ENCODE data around the gene STAT5A. TPM values are rescaled to one million over a fixed set of nuclear protein-coding genes. Genes with fewer than 3 reads are reported as not detected.
A peak's percentile ranks its signal among the peaks of the same experiment; 100 is the strongest.
"Not testable (repeated sequence)": the region's sequence is repeated elsewhere in the genome, so short reads cannot be mapped to it uniquely, and the experiment has no call there.

STAT5A gene
- total RNA-seq, 2 experiments from 2014 or later = 125 to 131 TPM

DNA sequence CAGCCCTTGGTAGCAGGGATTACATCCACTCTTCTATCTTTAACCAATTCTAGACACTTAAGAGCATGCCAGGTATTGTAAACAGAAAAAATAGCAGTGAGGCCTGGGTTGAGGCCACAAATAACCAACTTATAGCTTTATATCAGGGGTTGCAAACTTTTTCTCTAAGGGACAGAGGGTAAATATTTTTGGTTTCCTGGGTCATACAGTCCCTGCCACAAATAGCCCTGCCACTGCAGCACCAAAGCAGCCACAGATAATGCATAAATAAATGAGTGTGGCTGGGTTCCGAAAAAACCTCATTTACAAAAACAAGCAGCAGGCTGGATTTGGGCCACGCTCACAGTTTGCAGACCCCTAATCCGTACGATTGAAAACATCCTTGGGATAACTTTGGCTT is 53.3 kb downstream of the STAT5A start:
- ATAC-seq (ENCODE audit: low read depth) (no peak), DNase-seq (no peak)
- Mint-ChIP-seq H3K4me1 (peaks cover 51% of the 10 kb centered on the region), H3K27me3 (no peaks in the 10 kb centered on the region), H3K9me3 (no peaks in the 10 kb centered on the region), H3K36me3 (peaks cover 56% of the 10 kb centered on the region), H3K27ac (peak overlapping the region; percentile 69), H3K4me3 (peak overlapping the region; percentile 33)
- POLR2A ChIA-PET = interaction anchor here (0.6 to 2.1 kb wide), 2 partner anchors 8 to 47 kb away, joined by 4 to 14 read pairs; partner anchors contain the start of gene STAT3

DNA sequence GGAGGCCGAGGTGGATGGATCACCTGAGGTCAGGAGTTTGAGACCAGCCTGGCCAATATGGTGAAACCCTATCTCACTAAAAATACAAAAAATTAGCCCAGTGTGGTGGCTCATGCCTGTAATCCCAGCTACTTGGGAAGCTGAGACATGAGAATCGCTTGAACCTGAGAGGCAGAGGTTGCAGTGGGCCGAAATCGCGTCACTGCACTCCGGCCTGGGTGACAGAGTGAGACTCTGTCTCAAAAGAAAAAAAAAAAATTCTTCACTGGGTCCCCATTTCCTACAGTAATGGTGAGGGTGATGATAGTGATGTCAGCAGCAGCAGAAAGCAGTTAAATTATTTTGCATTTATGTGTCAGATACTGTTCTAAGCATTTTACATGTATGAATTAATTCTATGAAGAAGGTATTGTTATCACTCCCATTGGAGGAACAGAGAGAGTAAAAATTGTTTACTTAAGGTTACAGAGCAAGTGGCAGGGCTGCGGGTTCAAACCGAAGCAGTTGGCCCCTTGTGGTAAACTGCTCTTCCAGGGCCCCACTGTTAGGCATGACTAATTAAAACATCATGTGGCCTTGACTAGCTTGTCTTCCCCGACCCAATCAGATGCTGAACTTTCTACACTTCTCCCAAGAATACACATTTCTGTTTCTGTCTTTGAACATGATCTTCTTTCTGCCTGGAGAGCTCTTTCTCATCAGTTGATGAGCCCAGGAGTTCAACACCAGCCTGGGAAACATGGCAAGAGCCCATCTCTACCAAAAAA is 54.1 kb downstream of the STAT5A start:
- ATAC-seq (ENCODE audit: low read depth) (peak; percentile 61), DNase-seq (no peak)
- H3K4me3 Mint-ChIP-seq = peak overlapping the region; percentile 56
- H3K27me3 Mint-ChIP-seq = no peaks in the 10 kb centered on the region
- no peaks in the 10 kb centered on the region for H3K9me3 Mint-ChIP-seq
- peak overlapping the region; percentile 85 for H3K27ac Mint-ChIP-seq
- peaks cover 48% of the 10 kb centered on the region for H3K4me1 Mint-ChIP-seq
- POLR2A ChIA-PET = interaction anchor here (0.6 to 1.2 kb wide), 2 partner anchors 46 to 64 kb away, joined by 4 to 5 read pairs; partner anchors contain the start of gene STAT3
- peaks cover 55% of the 10 kb centered on the region for H3K36me3 Mint-ChIP-seq

DNA sequence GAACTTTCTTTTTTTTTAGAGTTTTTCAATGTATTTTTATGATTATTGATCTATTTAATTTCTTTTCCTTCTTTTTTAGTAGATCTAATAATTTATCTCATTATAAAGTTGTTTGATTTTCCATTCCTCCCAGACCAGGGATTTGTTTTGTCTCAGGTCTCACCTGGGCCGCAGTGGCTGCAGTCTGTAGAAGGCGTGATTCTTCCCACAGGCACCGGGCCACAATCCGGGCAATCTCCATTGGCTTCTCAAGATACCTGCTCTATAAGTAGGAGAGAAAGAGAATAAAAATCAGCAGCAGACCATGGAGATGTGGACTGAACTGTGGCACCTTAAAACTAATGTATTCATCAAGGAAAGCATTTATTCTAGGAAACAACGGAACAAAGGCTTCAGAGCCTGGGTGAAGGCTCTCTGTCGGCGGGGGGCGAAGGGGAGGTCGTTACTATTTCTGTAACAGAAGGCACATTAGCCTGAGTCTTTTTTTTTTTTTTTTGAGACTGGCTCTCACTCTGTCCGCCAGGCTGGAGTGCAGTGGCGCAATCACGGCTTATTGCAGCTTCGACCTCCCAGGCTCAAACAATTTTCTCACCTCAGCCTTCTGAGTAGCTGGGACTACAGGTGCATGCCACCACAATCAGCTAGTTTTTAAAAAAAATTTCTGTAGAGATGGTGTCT is 57.2 kb downstream of the STAT5A start:
- POLR2A ChIA-PET = no interaction called here
- peaks cover 49% of the 10 kb centered on the region for H3K36me3 Mint-ChIP-seq
- no peaks in the 10 kb centered on the region for H3K27me3 Mint-ChIP-seq
- ATAC-seq (ENCODE audit: low read depth) = no peak
- H3K27ac Mint-ChIP-seq = no peak overlapping the region
- peaks cover 45% of the 10 kb centered on the region for H3K4me1 Mint-ChIP-seq
- no peaks in the 10 kb centered on the region for H3K9me3 Mint-ChIP-seq
- no peak for DNase-seq
- no peak overlapping the region for H3K4me3 Mint-ChIP-seq

DNA sequence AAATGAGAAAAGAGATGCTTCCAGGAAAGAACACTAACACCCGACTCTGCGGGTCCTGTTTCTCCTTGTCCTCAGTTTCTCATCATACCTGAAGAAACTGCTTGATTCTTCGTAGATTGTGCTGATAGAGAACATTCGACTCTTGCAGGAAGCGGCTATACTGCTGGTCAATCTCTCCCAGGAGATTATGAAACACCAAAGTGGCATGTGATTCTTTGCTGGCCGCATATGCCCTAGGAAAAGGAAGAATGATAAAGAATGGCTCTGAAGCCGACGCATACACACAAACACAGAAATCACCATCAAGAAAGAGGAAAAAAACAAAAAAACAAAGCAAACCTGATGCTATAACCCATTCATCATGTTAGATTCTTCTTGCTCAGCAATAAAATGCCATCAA is 58.2 kb downstream of the STAT5A start:
- peaks cover 35% of the 10 kb centered on the region for H3K4me1 Mint-ChIP-seq
- no peaks in the 10 kb centered on the region for H3K27me3 Mint-ChIP-seq
- no peaks in the 10 kb centered on the region for H3K9me3 Mint-ChIP-seq
- H3K4me3 Mint-ChIP-seq = no peak overlapping the region
- POLR2A ChIA-PET = no interaction called here
- peaks cover 40% of the 10 kb centered on the region for H3K36me3 Mint-ChIP-seq
- no peak overlapping the region for H3K27ac Mint-ChIP-seq
- ATAC-seq (ENCODE audit: low read depth) (no peak), DNase-seq (no peak)

DNA sequence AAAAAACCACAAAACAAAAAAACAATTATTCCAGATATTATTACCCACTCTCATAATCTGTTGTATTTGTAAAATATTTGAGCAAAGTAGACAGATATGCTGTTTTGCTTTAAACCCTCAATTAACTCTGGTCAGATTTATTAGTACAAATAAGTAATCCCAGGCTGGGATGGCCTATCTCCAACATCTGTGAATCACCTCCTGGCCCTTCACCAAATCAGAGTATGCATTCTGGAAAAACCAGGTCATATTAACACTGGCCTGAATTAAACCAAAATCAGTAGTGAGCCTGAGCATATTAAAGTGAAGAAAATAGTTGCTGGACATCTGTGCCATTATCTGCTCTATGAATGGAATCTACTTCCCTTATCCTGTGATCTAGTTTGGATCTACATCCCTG is 58.9 kb downstream of the STAT5A start:
- no peak for ATAC-seq (ENCODE audit: low read depth)
- Mint-ChIP-seq H3K27ac (no peak overlapping the region), H3K9me3 (no peaks in the 10 kb centered on the region), H3K4me1 (peaks cover 32% of the 10 kb centered on the region), H3K36me3 (peaks cover 40% of the 10 kb centered on the region), H3K4me3 (no peak overlapping the region), H3K27me3 (no peaks in the 10 kb centered on the region)
- POLR2A ChIA-PET = no interaction called here
- no peak for DNase-seq

DNA sequence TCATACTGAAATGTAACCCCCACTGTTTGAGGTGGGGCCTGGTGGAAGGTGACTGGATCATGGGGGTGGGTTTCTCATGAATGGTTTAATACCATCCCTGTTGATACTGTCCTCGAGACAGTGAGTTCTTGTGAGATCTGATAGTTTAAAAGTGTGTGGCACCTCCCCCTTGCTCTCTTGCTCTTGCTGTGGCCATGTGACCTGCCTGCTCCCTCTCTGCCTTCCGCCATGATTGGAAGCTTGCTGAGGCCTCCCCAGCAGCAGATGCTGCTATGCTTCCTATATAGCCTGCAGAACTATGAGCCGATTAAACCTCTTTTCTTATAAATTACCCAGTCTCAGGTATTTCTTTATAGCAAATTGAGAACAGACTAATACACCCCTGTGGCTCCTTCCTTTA is 59.3 kb downstream of the STAT5A start:
- no peaks in the 10 kb centered on the region for H3K27me3 Mint-ChIP-seq
- H3K4me3 Mint-ChIP-seq = no peak overlapping the region
- ATAC-seq (ENCODE audit: low read depth) (no peak), DNase-seq (no peak)
- POLR2A ChIA-PET = no interaction called here
- H3K36me3 Mint-ChIP-seq = peaks cover 37% of the 10 kb centered on the region
- no peaks in the 10 kb centered on the region for H3K9me3 Mint-ChIP-seq
- H3K27ac Mint-ChIP-seq = no peak overlapping the region
- H3K4me1 Mint-ChIP-seq = peaks cover 30% of the 10 kb centered on the region

DNA sequence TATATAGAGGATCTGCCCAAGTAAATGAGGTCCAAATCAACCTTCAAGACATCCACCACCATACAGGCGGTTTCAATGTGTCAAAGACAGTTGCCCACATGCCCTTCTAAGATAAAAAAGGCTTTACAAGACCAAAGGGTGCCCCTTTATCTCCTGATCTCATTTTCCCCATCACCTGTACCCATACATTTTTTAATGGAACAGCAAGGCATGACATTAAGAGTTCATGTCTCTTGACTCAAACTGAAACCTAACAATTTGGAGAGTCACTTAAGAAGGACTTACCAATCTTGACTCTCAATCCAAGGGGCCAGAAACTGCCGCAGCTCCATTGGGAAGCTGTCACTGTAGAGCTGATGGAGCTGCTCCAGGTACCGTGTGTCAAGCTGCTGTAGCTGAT is 59.8 kb downstream of the STAT5A start:
- H3K27ac Mint-ChIP-seq = no peak overlapping the region

DNA sequence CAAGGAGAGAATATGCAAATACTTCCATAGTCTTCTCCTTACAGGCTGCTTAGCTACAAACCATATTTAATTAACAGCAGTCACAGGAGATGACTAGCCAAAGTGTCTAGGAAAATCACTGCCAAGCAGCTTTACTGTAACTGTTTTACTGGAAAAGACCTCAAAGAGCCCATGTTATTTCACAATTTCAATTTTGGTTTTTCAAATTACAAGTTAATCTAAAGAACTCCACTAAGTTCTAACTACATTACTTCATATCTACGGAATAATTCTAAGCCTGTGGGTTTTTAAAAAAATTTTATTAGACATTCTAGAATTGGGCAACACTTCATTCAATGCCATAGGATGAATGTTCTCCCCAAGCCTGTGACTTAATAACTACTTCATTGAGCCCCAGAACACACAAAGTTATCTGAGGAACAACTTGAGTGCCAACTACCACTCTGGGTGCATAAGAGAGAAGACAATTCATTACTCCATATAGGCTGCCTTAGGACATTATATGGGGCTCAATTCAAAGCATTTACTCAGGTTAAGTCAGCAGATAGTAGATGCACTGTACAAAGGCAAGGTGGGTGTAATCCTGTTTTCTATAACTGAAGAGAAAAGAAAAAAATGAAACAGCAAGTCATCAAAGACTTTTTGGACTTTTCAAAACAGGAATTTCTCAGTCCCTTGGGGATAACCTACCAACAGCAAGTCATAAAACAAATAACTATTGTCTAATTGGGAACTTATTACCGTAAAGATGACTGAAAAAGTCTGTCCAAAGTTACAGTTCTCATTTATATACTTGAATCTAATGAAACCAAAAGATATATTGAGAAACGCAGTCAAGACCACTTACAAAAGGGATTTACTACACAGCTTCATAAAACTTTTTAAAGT is 66.9 kb downstream of the STAT5A start:
- Mint-ChIP-seq H3K36me3 (peaks cover 6% of the 10 kb centered on the region), H3K4me1 (peaks cover 21% of the 10 kb centered on the region), H3K27ac (no peak overlapping the region), H3K9me3 (no peaks in the 10 kb centered on the region), H3K27me3 (no peaks in the 10 kb centered on the region), H3K4me3 (no peak overlapping the region)
- ATAC-seq (ENCODE audit: low read depth) (no peak), DNase-seq (no peak)
- POLR2A ChIA-PET = no interaction called here

More for the DNA sequence above, 59.8 kb downstream of the STAT5A start:
- no peak for ATAC-seq (ENCODE audit: low read depth)
- Mint-ChIP-seq H3K4me1 (peaks cover 26% of the 10 kb centered on the region), H3K4me3 (no peak overlapping the region), H3K27me3 (no peaks in the 10 kb centered on the region), H3K36me3 (peaks cover 34% of the 10 kb centered on the region), H3K9me3 (no peaks in the 10 kb centered on the region)
- POLR2A ChIA-PET = no interaction called here
- DNase-seq = no peak

DNA sequence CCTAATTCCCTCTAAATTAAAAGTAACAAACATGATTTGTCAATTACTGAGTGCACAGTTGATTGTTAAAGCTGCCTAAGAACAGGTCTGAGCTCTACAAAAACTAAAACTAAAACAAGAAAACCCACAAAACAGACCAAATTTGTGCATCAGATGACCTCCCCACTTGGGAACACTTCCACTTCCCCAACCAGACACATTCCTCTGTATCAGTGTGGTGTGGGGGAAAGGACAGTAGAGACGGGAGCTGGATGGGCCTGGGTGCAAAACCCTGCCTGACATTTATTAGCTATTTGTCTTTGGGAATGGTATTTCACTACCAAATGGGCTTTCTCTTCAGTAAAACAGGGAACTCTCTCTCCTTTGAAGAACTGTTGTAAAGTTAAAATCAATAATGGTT is 70.1 kb downstream of the STAT5A start:
- DNase-seq (no peak), ATAC-seq (ENCODE audit: low read depth) (no peak)
- Mint-ChIP-seq H3K4me3 (no peak overlapping the region), H3K27me3 (no peaks in the 10 kb centered on the region), H3K36me3 (peaks cover 15% of the 10 kb centered on the region), H3K9me3 (no peaks in the 10 kb centered on the region), H3K27ac (peak overlapping the region; percentile 11), H3K4me1 (peaks cover 39% of the 10 kb centered on the region)
- POLR2A ChIA-PET = interaction anchor here (0.8 kb wide), 1 partner anchor 440 kb away, joined by 4 read pairs; the partner anchor contains the start of gene COA3

DNA sequence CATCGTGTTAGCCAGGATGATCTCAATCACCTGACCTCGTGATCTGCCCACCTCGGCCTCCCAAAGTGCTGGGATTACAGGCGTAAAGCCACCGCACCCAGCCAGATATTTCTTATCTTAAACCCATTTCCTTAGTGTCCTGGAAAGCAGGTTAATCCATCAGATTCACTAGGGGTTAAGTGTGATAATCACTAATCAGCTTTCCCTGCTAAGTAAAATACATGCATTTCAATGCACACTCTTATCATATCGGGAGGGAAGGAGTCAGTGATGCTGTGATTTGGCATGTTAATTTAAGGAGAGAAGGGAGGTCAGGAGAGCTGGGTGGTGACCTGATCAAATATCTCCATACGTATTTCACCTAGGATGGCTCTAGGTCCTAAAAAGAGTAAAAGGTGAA is 70.8 kb downstream of the STAT5A start:
- Mint-ChIP-seq H3K4me1 (peaks cover 46% of the 10 kb centered on the region), H3K27me3 (no peaks in the 10 kb centered on the region), H3K27ac (no peak overlapping the region), H3K9me3 (no peaks in the 10 kb centered on the region), H3K36me3 (peaks cover 18% of the 10 kb centered on the region), H3K4me3 (no peak overlapping the region)
- no peak for DNase-seq
- POLR2A ChIA-PET = interaction anchor here (0.6 to 0.8 kb wide), 2 partner anchors 31 to 439 kb away, joined by 3 to 4 read pairs; partner anchors contain the start of gene COA3
- no peak for ATAC-seq (ENCODE audit: low read depth)

DNA sequence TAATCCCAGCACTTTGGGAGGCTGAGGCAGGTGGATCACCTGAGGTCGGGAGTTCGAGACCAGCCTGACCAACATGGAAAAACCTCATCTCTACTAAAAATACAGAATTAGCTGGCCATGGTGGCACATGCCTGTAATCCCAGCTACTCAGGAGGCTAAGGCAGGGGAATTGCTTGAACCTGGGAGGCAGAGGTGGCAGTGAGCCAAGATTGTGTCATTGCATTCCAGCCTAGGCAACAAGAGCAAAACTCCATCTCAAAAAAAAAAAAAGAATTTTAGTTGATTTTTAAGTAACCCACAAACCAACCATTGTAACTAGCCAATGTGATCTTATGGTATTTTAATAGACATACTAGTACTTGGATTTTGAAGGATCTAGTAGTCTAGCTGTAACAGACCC is 72.1 kb downstream of the STAT5A start:
- POLR2A ChIA-PET = interaction anchor here (1.1 kb wide), 1 partner anchor 28 kb away, joined by 5 read pairs; the partner anchor contains the start of gene STAT3
- H3K27ac Mint-ChIP-seq; DNase-seq; ATAC-seq (ENCODE audit: low read depth); H3K4me3 Mint-ChIP-seq; H3K27me3 Mint-ChIP-seq; H3K9me3 Mint-ChIP-seq: not testable (repeated sequence)
- Mint-ChIP-seq H3K4me1 (peaks cover 52% of the 10 kb centered on the region), H3K36me3 (peaks cover 28% of the 10 kb centered on the region)

Measured in activated naive CD8-positive, alpha-beta T cell treated with anti-CD3 and anti-CD28 coated beads, Interleukin-2, amount 10 ng/mL, durations not matched to agents 7 days and 5 days (primary cell).